Liver (tissue), 9 donors: ENCODE measurements around the gene ADA. TPM values are rescaled to one million over a fixed set of nuclear protein-coding genes. Genes with fewer than 3 reads are reported as not detected.

ENCODE experiments used
- DNase-seq: peaks from one replicate; pipeline ENCODE4 v3.0.0-alpha.2; 2017; ENCODE audit warnings: low spot score
- H3K27ac ChIP-seq, 2 donors: one replicate each; pipeline ENCODE4 v1.7.0; 2013; ENCODE audit warnings: inconsistent platforms in 2 of 2, low read length in 2 of 2, control low read depth in 1 of 2, low read depth in 1 of 2, mild to moderate bottlenecking in 1 of 2
- H3K27me3 ChIP-seq, 4 donors: one replicate each; pipeline versions ENCODE4 v1.6.1 to v1.7.0; 2013; ENCODE audit warnings: low read length in 3 of 4, inconsistent platforms in 1 of 4, mild to moderate bottlenecking in 1 of 4, moderate library complexity in 1 of 4; ENCODE audit not compliant: control insufficient read depth in 4 of 4, insufficient read depth in 4 of 4
- H3K36me3 ChIP-seq, 4 donors: one replicate each; pipeline versions ENCODE4 v1.6.1 to v1.7.0; 2013; ENCODE audit warnings: low read length in 3 of 4, mild to moderate bottlenecking in 3 of 4, low read depth in 1 of 4, moderate library complexity in 1 of 4; ENCODE audit not compliant: control insufficient read depth in 4 of 4, insufficient read depth in 3 of 4
- H3K4me1 ChIP-seq, 4 donors: one replicate each; pipeline versions ENCODE4 v1.6.1 to v1.7.0; 2013; ENCODE audit warnings: low read length in 3 of 4, mild to moderate bottlenecking in 3 of 4, moderate library complexity in 1 of 4; ENCODE audit not compliant: control insufficient read depth in 4 of 4, insufficient read depth in 4 of 4
- H3K4me3 ChIP-seq, 3 donors: one replicate each; pipeline versions ENCODE4 v1.6.1 to v1.7.0; 2013; ENCODE audit warnings: low read length in 3 of 3, control low read depth in 1 of 3, low read depth in 1 of 3, mild to moderate bottlenecking in 1 of 3
- H3K9ac ChIP-seq, 2 donors: one replicate each; pipeline ENCODE4 v1.7.0; 2013; ENCODE audit warnings: low read length in 2 of 2, mild to moderate bottlenecking in 2 of 2, moderate library complexity in 2 of 2, control low read depth in 1 of 2, low read depth in 1 of 2
- H3K9me3 ChIP-seq, 4 donors: one replicate each; pipeline versions ENCODE4 v1.6.1 to v1.7.0; 2013; ENCODE audit warnings: low read length in 3 of 4; ENCODE audit not compliant: control insufficient read depth in 4 of 4
- CTCF ChIP-seq: fragments of 150-350 bp; IDR thresholded peaks from 2 replicates; pipeline ENCODE4 v1.5.1; 2017; ENCODE audit warnings: improper control_type of control experiment, low read depth, low read length; ENCODE audit not compliant: missing input control
- EGR1 ChIP-seq, 2 donors: IDR thresholded peaks; 2 replicates each; pipeline ENCODE4 v1.6.1; 2016 to 2018; ENCODE audit warnings: antibody characterized with exemption in 2 of 2, low read depth in 2 of 2
- FOXA2 ChIP-seq: IDR thresholded peaks from 2 replicates; pipeline ENCODE4 v1.6.1; 2016; ENCODE audit warnings: antibody characterized with exemption
- GABPA ChIP-seq, 2 donors: IDR thresholded peaks in 1 of 2; conservative IDR thresholded peaks in 1 of 2; 2 replicates each; pipeline ENCODE4 v1.6.1; 2016; ENCODE audit warnings: antibody characterized with exemption in 2 of 2, mild to moderate bottlenecking in 1 of 2, moderate library complexity in 1 of 2
- HNF4A ChIP-seq, 2 donors: conservative IDR thresholded peaks; 2 replicates each; pipeline ENCODE4 v1.6.1; 2016; ENCODE audit warnings: antibody characterized with exemption in 2 of 2, mild to moderate bottlenecking in 2 of 2
- HNF4G ChIP-seq: IDR thresholded peaks from 2 replicates; pipeline ENCODE4 v1.6.1; 2016; ENCODE audit warnings: antibody characterized with exemption
- JUND ChIP-seq, 2 donors: IDR thresholded peaks; 2 replicates each; pipeline ENCODE4 v1.6.1; 2016; ENCODE audit warnings: antibody characterized with exemption in 2 of 2
- MAX ChIP-seq: IDR thresholded peaks from 2 replicates; pipeline ENCODE4 v1.6.1; 2016; ENCODE audit warnings: antibody characterized with exemption
- RAD21 ChIP-seq, 2 donors: IDR thresholded peaks; 2 replicates each; pipeline ENCODE4 v1.6.1; 2016; ENCODE audit warnings: antibody characterized with exemption in 2 of 2, mild to moderate bottlenecking in 2 of 2
- RXRA ChIP-seq, 2 donors: IDR thresholded peaks; 2 replicates each; pipeline ENCODE4 v1.6.1; 2017 to 2018; ENCODE audit warnings: antibody characterized with exemption in 2 of 2, mild to moderate bottlenecking in 1 of 2
- SP1 ChIP-seq: IDR thresholded peaks from 2 replicates; pipeline ENCODE4 v1.6.1; 2018; ENCODE audit warnings: antibody characterized with exemption, mild to moderate bottlenecking
- TAF1 ChIP-seq: conservative IDR thresholded peaks from 2 replicates; pipeline ENCODE4 v1.6.1; 2016; ENCODE audit warnings: antibody characterized with exemption, mild to moderate bottlenecking
- YY1 ChIP-seq: IDR thresholded peaks from 2 replicates; pipeline ENCODE4 v1.6.1; 2016; ENCODE audit warnings: antibody characterized with exemption, mild to moderate bottlenecking
- ZBTB33 ChIP-seq: IDR thresholded peaks from 2 replicates; pipeline ENCODE4 v1.6.1; 2016; ENCODE audit warnings: antibody characterized with exemption
- WGBS: extraction: QIAGEN DNeasy Blood & Tissue Kit; methylation state at CpG from one replicate; pipeline ENCODE4 v1.1.7; 2013; 5-methylcytosine and 5-hydroxymethylcytosine counted together
- polyA plus RNA-seq, 2 donors: library from polyadenylated mRNA; stranded (reverse) in 1 of 2; unstranded in 1 of 2; fragments of 200-250 nt in 1 of 2; fragments of >200 nt in 1 of 2; fragmentation: Nextera tagmentation in 1 of 2; extraction: Ambion mirVana in 1 of 2; gene quantifications; one replicate each; pipeline versions ENCODE4 v1.2.1 to v1.2.3, GENCODE V29; 2013 to 2015
- total RNA-seq, 2 donors: library from RNA; depleted of rRNA; stranded (reverse); fragments of >200 nt; gene quantifications; one replicate each; pipeline ENCODE4 v1.2.3, GENCODE V29; 2014
- TF ChIP-seq, protein P1 (sequence below): IDR thresholded peaks from 2 replicates; pipeline ENCODE4 v1.6.1; 2016; ENCODE audit warnings: antibody characterized with exemption, mild to moderate bottlenecking
- TF ChIP-seq, protein P2 (sequence below): IDR thresholded peaks from 2 replicates; pipeline ENCODE4 v1.6.1; 2016; ENCODE audit warnings: antibody characterized with exemption
- donor health status: healthy.
- donor health status: healthy.
- donor health status: healthy.
- donor health status: healthy.
- donor health status: healthy.

Gene ADA
- total and polyA plus RNA-seq, 4 donors = 2.9 to 7.7 (median 3.0) TPM

- DNase-seq = no peak
- Histone ChIP-seq H3K27ac (no peak overlapping the region), H3K4me3 (no peak overlapping the region), H3K36me3 (peaks cover 0 to 2% (median 0%) of the 10 kb centered on the region in 4 donors), H3K9ac (no peak overlapping the region), H3K27me3 (no peaks in the 10 kb centered on the region), H3K9me3 (no peaks in the 10 kb centered on the region), H3K4me1 (no peaks in the 10 kb centered on the region)
- WGBS = 87% methylated on average over 18 of the region's 18 CpGs
- TF ChIP-seq GABPA (IDR thresholded peaks at IDR 0.05 in 1 of 2, conservative IDR thresholded peaks at IDR 0.05 in 1 of 2) = no peak
- TF ChIP-seq HNF4A (conservative IDR thresholded peaks at IDR 0.05) = no peak
- no peak for TF ChIP-seq JUND (IDR thresholded peaks at IDR 0.05)
- TF ChIP-seq, protein P1, sequence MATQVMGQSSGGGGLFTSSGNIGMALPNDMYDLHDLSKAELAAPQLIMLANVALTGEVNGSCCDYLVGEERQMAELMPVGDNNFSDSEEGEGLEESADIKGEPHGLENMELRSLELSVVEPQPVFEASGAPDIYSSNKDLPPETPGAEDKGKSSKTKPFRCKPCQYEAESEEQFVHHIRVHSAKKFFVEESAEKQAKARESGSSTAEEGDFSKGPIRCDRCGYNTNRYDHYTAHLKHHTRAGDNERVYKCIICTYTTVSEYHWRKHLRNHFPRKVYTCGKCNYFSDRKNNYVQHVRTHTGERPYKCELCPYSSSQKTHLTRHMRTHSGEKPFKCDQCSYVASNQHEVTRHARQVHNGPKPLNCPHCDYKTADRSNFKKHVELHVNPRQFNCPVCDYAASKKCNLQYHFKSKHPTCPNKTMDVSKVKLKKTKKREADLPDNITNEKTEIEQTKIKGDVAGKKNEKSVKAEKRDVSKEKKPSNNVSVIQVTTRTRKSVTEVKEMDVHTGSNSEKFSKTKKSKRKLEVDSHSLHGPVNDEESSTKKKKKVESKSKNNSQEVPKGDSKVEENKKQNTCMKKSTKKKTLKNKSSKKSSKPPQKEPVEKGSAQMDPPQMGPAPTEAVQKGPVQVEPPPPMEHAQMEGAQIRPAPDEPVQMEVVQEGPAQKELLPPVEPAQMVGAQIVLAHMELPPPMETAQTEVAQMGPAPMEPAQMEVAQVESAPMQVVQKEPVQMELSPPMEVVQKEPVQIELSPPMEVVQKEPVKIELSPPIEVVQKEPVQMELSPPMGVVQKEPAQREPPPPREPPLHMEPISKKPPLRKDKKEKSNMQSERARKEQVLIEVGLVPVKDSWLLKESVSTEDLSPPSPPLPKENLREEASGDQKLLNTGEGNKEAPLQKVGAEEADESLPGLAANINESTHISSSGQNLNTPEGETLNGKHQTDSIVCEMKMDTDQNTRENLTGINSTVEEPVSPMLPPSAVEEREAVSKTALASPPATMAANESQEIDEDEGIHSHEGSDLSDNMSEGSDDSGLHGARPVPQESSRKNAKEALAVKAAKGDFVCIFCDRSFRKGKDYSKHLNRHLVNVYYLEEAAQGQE = no peak
- TF ChIP-seq ZBTB33 = no peak
- no peak for TF ChIP-seq YY1
- no peak for TF ChIP-seq FOXA2
- TF ChIP-seq RXRA (IDR thresholded peaks at IDR 0.05) = no peak
- TF ChIP-seq MAX = no peak
- no peak for TF ChIP-seq SP1
- no peak for TF ChIP-seq RAD21 (IDR thresholded peaks at IDR 0.05)
- no peak for TF ChIP-seq TAF1
- no peak for TF ChIP-seq CTCF
- TF ChIP-seq, protein P2, sequence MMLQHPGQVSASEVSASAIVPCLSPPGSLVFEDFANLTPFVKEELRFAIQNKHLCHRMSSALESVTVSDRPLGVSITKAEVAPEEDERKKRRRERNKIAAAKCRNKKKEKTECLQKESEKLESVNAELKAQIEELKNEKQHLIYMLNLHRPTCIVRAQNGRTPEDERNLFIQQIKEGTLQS = no peak
- TF ChIP-seq HNF4G = no peak
- no peak for TF ChIP-seq EGR1 (IDR thresholded peaks at IDR 0.05; ENCODE audit: low read depth in 2 of 2)
Measured at GRCh38 chr20:44633872-44634600, 17.5 kb downstream of the ADA start.
